Activated CD8-positive, alpha-beta T cell treated with anti-CD3 and anti-CD28 coated beads for 36 hours (primary cell): Measurements from ENCODE around the gene CPEB3. TPM values are rescaled to one million over a fixed set of nuclear protein-coding genes. Genes with fewer than 3 reads are reported as not detected.

Experiments
- ATAC-seq: fragments of 200-7000 bp; cut with Tn5 transposase; one replicate; pipeline ENCODE4 v1.10.0; 2021; ENCODE audit warnings: mild to moderate bottlenecking, moderate library complexity
- CTCF ChIA-PET: fragments of 350-600 bp; sonication (Branson Sonifier 250); formaldehyde crosslinking; loops from one replicate; lab custom pipeline; 2021; ENCODE audit warnings: antibody characterized with exemption; lab: Charles Lee
- POLR2A ChIA-PET: fragments of 350-600 bp; sonication (Branson Sonifier 250); formaldehyde crosslinking; loops from one replicate; lab custom pipeline; 2021; ENCODE audit warnings: antibody characterized with exemption; lab: Charles Lee
- DNase-seq: peaks from one replicate; pipeline ENCODE4 v3.0.0-alpha.2; 2020
- H3K27ac Mint-ChIP-seq: one replicate; pipeline ENCODE4 v1.8.0; 2021; ENCODE audit warnings: mild to moderate bottlenecking, mixed read lengths
- H3K27me3 Mint-ChIP-seq: one replicate; pipeline ENCODE4 v1.8.0; 2021; ENCODE audit warnings: mixed read lengths
- H3K36me3 Mint-ChIP-seq: one replicate; pipeline ENCODE4 v1.8.0; 2021; ENCODE audit warnings: low read depth, mixed read lengths
- H3K4me1 Mint-ChIP-seq: one replicate; pipeline ENCODE4 v1.8.0; 2021; ENCODE audit warnings: low read depth, mixed read lengths
- H3K4me3 Mint-ChIP-seq: one replicate; pipeline ENCODE4 v1.8.0; 2021; ENCODE audit warnings: mild to moderate bottlenecking, moderate library complexity, mixed read lengths
- H3K9me3 Mint-ChIP-seq: one replicate; pipeline ENCODE4 v1.8.0; 2021; ENCODE audit warnings: mixed read lengths
- intact Hi-C: fragments of 100-400 bp; cut with micrococcal nuclease; formaldehyde crosslinking; loops from one replicate; pipeline ENCODE4 v1.10.0; 2022
- total RNA-seq, 2 experiments: library from RNA; stranded (reverse); gene quantifications; one replicate each; pipeline ENCODE4 v1.2.3, GENCODE V29; 2021
- TF ChIP-seq, protein P1 (sequence below): fragments of 200-600 bp; IDR thresholded peaks from one replicate; pipeline ENCODE4 v1.8.0; 2022; ENCODE audit warnings: antibody characterized with exemption, mild to moderate bottlenecking

CPEB3 gene
- total RNA-seq, 2 experiments from 2014 or later: 1.8 to 2.2 TPM

DNA sequence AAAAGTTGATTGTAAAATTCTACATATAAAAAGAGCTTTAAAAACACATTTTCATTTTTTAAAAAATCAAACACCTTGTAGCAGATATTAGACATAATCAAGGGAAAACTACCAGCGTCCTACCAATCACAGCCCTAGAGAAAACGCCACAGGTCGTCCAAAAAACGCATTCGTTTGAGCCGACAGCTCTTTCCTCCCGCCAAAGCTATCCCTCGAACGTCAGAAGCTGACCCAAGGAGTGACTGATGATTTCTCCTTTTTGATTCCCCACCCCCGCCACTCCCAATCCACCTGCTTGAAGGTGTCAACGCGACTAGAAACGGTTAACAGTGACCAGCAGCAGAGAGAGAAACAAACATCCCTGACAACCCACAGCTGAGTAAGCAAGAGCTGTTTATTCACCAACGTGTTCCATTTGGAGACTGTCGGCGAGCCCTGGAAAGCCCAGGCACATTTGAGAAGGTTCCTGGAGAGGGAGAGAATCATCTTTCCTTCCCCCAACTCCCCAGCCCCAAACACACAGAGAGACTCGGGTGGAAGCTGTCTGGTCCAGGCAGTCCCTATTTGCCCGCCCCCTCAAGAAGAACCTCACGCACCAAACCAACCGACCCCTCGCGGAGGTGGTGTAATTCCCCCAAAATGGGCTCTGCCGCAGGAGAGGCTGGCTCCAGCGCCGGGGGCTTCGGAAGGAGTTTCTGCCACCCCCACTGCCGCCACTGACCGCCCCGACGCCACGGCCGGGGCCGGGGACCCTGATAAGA is 622 bp downstream of the CPEB3 start:
- Mint-ChIP-seq H3K4me3 (peak overlapping the region; percentile 93), H3K9me3 (no peaks in the 10 kb centered on the region), H3K27ac (peak overlapping the region; percentile 85), H3K4me1 (peaks cover 23% of the 10 kb centered on the region), H3K36me3 (peaks cover 11% of the 10 kb centered on the region), H3K27me3 (no peaks in the 10 kb centered on the region)
- DNase-seq (peak; percentile 61), ATAC-seq (peak; percentile 29)
- TF ChIP-seq, protein P1, sequence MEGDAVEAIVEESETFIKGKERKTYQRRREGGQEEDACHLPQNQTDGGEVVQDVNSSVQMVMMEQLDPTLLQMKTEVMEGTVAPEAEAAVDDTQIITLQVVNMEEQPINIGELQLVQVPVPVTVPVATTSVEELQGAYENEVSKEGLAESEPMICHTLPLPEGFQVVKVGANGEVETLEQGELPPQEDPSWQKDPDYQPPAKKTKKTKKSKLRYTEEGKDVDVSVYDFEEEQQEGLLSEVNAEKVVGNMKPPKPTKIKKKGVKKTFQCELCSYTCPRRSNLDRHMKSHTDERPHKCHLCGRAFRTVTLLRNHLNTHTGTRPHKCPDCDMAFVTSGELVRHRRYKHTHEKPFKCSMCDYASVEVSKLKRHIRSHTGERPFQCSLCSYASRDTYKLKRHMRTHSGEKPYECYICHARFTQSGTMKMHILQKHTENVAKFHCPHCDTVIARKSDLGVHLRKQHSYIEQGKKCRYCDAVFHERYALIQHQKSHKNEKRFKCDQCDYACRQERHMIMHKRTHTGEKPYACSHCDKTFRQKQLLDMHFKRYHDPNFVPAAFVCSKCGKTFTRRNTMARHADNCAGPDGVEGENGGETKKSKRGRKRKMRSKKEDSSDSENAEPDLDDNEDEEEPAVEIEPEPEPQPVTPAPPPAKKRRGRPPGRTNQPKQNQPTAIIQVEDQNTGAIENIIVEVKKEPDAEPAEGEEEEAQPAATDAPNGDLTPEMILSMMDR: no peak
- CTCF ChIA-PET: interaction anchor here (0.9 to 1.6 kb wide), 10 partner anchors 24 to 216 kb away, joined by 3 to 6 read pairs (median 3); no protein-coding TSS in a partner anchor
- POLR2A ChIA-PET: interaction anchor here (0.6 to 2.1 kb wide), 7 partner anchors 8 to 1403 kb away, joined by 3 to 4 read pairs (median 3); no protein-coding TSS in a partner anchor
- intact Hi-C loops: loop anchor here (5.0 kb wide), 2 partner anchors 48 to 203 kb away; no protein-coding TSS in a partner anchor

DNA sequence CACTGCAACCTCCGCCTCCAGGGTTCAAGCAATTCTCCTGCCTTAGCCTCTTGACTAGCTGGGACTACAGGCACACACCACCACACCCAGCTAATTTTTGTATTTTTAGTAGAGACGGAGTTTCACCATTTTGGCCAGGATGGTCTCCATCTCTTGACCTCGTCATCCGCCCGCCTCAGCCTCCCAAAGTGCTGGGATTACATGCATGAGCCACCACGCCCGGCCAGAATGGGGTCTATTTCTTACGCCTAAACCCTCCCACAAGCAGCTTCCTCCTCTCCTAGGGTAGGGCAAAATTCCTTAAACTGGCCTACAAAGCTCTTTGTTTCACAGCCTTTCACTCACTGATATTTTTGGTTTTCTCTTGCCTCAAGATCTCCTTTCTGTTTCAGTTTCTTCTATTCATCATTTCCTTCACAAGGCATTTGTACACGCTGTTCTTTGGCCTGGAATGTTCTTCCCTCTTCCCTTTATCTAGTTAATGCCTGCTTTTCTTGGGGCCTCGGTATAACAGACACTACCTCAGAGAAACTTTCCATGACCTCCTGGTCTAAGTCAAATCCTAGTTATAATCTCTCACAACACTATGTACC is 6.7 kb downstream of the CPEB3 start:
- CTCF ChIA-PET: no interaction called here
- intact Hi-C loops: no loop called here
- DNase-seq (no peak), ATAC-seq (no peak)
- TF ChIP-seq, protein P1: no peak
- peaks cover 12% of the 10 kb centered on the region for H3K4me1 Mint-ChIP-seq
- H3K27me3 Mint-ChIP-seq: no peaks in the 10 kb centered on the region
- H3K9me3 Mint-ChIP-seq: no peaks in the 10 kb centered on the region
- H3K36me3 Mint-ChIP-seq: no peaks in the 10 kb centered on the region
- POLR2A ChIA-PET: interaction anchor here (0.6 kb wide), 1 partner anchor 11 kb away, joined by 3 read pairs; no protein-coding TSS in a partner anchor
- no peak overlapping the region for H3K4me3 Mint-ChIP-seq
- no peak overlapping the region for H3K27ac Mint-ChIP-seq

DNA sequence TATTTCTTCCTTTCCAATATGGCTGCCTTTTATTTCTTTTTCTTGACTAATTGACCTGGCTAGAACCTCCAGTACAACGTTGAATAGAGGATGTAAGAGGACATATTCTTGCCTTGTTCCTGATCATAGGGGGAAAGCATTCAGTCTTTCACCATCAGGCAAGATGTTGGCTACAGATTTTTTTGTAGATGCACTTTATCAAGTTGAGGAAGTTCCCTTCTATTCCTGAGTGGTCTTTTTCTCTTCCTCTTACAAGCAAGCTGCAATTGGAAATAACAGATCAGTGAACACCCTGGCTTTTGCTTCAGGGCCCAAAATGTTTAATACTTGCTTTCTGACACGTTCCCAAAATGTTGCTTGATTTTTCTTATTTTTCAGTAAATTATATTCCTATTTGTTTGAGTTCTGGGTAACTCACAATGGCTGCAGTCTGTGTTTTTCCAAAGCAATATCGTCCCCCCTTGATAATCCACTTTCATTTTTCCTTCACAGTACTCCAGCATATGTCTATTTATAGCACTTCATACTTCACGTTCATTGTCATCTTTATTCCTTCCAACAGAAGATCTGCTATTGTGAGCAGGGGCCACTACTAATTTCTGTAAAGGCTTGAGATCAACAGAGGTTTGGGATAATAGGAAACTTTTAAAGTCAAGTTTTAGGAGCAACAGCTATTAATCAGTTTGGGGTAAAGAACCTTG is 11.7 kb downstream of the CPEB3 start:
- peaks cover 4% of the 10 kb centered on the region for H3K4me1 Mint-ChIP-seq
- TF ChIP-seq, protein P1: no peak
- no peak overlapping the region for H3K4me3 Mint-ChIP-seq
- H3K27ac Mint-ChIP-seq: no peak overlapping the region
- CTCF ChIA-PET: interaction anchor here (0.9 kb wide), 1 partner anchor 26 kb away, joined by 3 read pairs; no protein-coding TSS in a partner anchor
- POLR2A ChIA-PET: interaction anchor here (0.9 kb wide), 1 partner anchor 10 kb away, joined by 3 read pairs; no protein-coding TSS in a partner anchor
- intact Hi-C loops: no loop called here
- no peak for DNase-seq
- no peak for ATAC-seq
- no peaks in the 10 kb centered on the region for H3K27me3 Mint-ChIP-seq
- no peaks in the 10 kb centered on the region for H3K36me3 Mint-ChIP-seq
- no peaks in the 10 kb centered on the region for H3K9me3 Mint-ChIP-seq

DNA sequence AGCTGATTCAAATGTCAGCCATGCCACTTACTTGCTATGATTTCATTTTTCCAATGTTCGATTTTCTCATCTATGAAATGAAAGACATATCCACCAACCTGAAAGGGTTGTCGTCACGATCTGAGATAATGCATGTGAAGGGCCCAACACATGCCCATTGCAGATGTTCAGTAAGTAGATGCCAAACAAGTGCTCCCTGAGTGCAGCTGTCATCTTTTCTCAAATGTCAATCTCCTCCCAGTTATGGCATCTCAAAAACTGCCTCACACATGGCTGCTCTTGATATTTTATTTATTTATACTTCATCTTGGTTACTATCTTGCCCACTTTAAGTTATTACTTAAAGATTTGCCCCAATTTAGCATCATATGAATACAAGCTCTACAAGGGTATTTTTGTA is 16.8 kb downstream of the CPEB3 start:
- intact Hi-C loops: no loop called here
- ATAC-seq (no peak), DNase-seq (no peak)
- Mint-ChIP-seq H3K4me3 (no peak overlapping the region), H3K27me3 (no peaks in the 10 kb centered on the region), H3K27ac (no peak overlapping the region), H3K36me3 (peaks cover 2% of the 10 kb centered on the region), H3K9me3 (no peaks in the 10 kb centered on the region), H3K4me1 (no peaks in the 10 kb centered on the region)
- ChIA-PET POLR2A (no interaction called here), CTCF (no interaction called here)
- TF ChIP-seq, protein P1: no peak
